ENCODE data around the gene NSG1.
"Not testable (repeated sequence)": the region's sequence is repeated elsewhere in the genome, so short reads cannot be mapped to it uniquely, and the experiment has no call there.

Gene NSG1

GRCh38 chr4:4437798-4438470 lies 51.0 kb downstream of the NSG1 start:
- no peak for DNase-seq

- DNase-seq: no peak
Observed at GRCh38 chr4:4438891-4439290, 52.0 kb downstream of the NSG1 start.

GRCh38 chr4:4439782-4440181 lies 52.9 kb downstream of the NSG1 start:
- no peak for DNase-seq

- DNase-seq: peak; percentile 9
Observed at GRCh38 chr4:4440333-4441061, 53.6 kb downstream of the NSG1 start.

GRCh38 chr4:4443821-4444220 lies 56.9 kb downstream of the NSG1 start:
- DNase-seq: peak; percentile 80

- DNase-seq: peak; percentile 26
Observed at GRCh38 chr4:4446434-4446833, 59.5 kb downstream of the NSG1 start.

- DNase-seq: peak; percentile 26
Observed at GRCh38 chr4:4455210-4455865, 68.4 kb downstream of the NSG1 start.

- DNase-seq: peak; percentile 22
Observed at GRCh38 chr4:4456351-4456750, 69.4 kb downstream of the NSG1 start.

GRCh38 chr4:4456816-4457578 lies 70.1 kb downstream of the NSG1 start:
- no peak for DNase-seq

- DNase-seq: peak; percentile 65
Observed at GRCh38 chr4:4457803-4458553, 71.1 kb downstream of the NSG1 start.

GRCh38 chr4:4459181-4459580 lies 72.3 kb downstream of the NSG1 start:
- DNase-seq: no peak

- no peak for DNase-seq
Observed at GRCh38 chr4:4460759-4461158, 73.9 kb downstream of the NSG1 start.

- DNase-seq: no peak
Observed at GRCh38 chr4:4461178-4461577, 74.3 kb downstream of the NSG1 start.

- DNase-seq: no peak
Observed at GRCh38 chr4:4461850-4462249, 74.9 kb downstream of the NSG1 start.

GRCh38 chr4:4462970-4463369 lies 76.1 kb downstream of the NSG1 start:
- no peak for DNase-seq

- DNase-seq: not testable (repeated sequence)
Observed at GRCh38 chr4:4465238-4465637, 78.3 kb downstream of the NSG1 start.

Data from fibroblast of skin of abdomen (primary cell).